GM18951 (cell line): ENCODE data around the gene PSMG2.

Experiments
- POLR2A ChIP-seq: IDR thresholded peaks from 4 replicates; pipeline ENCODE4 v1.6.1; 2011; ENCODE audit warnings: mild to moderate bottlenecking; ENCODE audit not compliant: insufficient read length, insufficient read depth; ENCODE audit errors: extremely low read depth
- in situ Hi-C: fragments of 300-500 bp; cut with MboI; formaldehyde crosslinking; loops from one replicate; pipeline ENCODE4 v1.12.0; 2022; ENCODE audit warnings: low sequenced_read_pairs, mixed read lengths, inconsistent platforms; ENCODE audit not compliant: unreplicated experiment

PSMG2 gene

GRCh38 chr18:12765126-12765525 lies 62.3 kb downstream of the PSMG2 start:
- in situ Hi-C loops, result no loop called here
- TF ChIP-seq POLR2A, result no peak

- no peak for TF ChIP-seq POLR2A
- in situ Hi-C loops, result no loop called here
These were observed 62.7 kb downstream of the PSMG2 start for GRCh38 chr18:12765586-12765985.

- in situ Hi-C loops, result no loop called here
These were observed 64.2 kb downstream of the PSMG2 start for GRCh38 chr18:12766986-12767433.

GRCh38 chr18:12767580-12768155 lies 64.8 kb downstream of the PSMG2 start:
- no peak for TF ChIP-seq POLR2A

More at GRCh38 chr18:12766986-12767433, 64.2 kb downstream of the PSMG2 start:
- no peak for TF ChIP-seq POLR2A

GRCh38 chr18:12768625-12769024 lies 65.8 kb downstream of the PSMG2 start:
- in situ Hi-C loops, result no loop called here
- no peak for TF ChIP-seq POLR2A

More at GRCh38 chr18:12767580-12768155, 64.8 kb downstream of the PSMG2 start:
- in situ Hi-C loops, result no loop called here

- in situ Hi-C loops, result no loop called here
- TF ChIP-seq POLR2A, result no peak
These were observed 66.3 kb downstream of the PSMG2 start for GRCh38 chr18:12769136-12769535.

- in situ Hi-C loops, result no loop called here
- no peak for TF ChIP-seq POLR2A
These were observed 67.0 kb downstream of the PSMG2 start for GRCh38 chr18:12769644-12770440.

GRCh38 chr18:12770469-12771219 lies 67.8 kb downstream of the PSMG2 start:
- in situ Hi-C loops, result no loop called here
- no peak for TF ChIP-seq POLR2A

GRCh38 chr18:12772111-12772510 lies 69.3 kb downstream of the PSMG2 start:
- TF ChIP-seq POLR2A, result no peak

GRCh38 chr18:12773369-12773768 lies 70.5 kb downstream of the PSMG2 start:
- in situ Hi-C loops, result no loop called here

More at GRCh38 chr18:12772111-12772510, 69.3 kb downstream of the PSMG2 start:
- in situ Hi-C loops, result no loop called here

GRCh38 chr18:12774982-12775381 lies 72.1 kb downstream of the PSMG2 start:
- in situ Hi-C loops, result no loop called here
- TF ChIP-seq POLR2A, result no peak

More at GRCh38 chr18:12773369-12773768, 70.5 kb downstream of the PSMG2 start:
- no peak for TF ChIP-seq POLR2A
